Esophagus squamous epithelium (tissue), 5 donors: Measurements from ENCODE around the gene IL1R2. TPM values are rescaled to one million over a fixed set of nuclear protein-coding genes. Genes with fewer than 3 reads are reported as not detected.

Source experiments
- DNase-seq: peaks from one replicate; lab custom pipeline; 2025; lab: John Stamatoyannopoulos, UW
- H3K27ac ChIP-seq, 4 donors: fragments of 200-600 bp; sonication (generic); one replicate each; pipeline ENCODE4 v1.5.1; 2016 to 2019; ENCODE audit warnings: mild to moderate bottlenecking in 1 of 4
- H3K27me3 ChIP-seq, 4 donors: fragments of 200-600 bp; sonication (generic); 1 replicate in 3 of 4; 2 replicates in 1 of 4; pipeline versions ENCODE4 v1.5.1 to v1.6.0; 2017 to 2021; ENCODE audit warnings: antibody characterized with exemption in 1 of 4
- H3K36me3 ChIP-seq, 3 donors: fragments of 200-600 bp; sonication (generic); one replicate each; pipeline ENCODE4 v1.5.1; 2016 to 2019
- H3K4me1 ChIP-seq, 3 donors: fragments of 200-600 bp; sonication (generic); one replicate each; pipeline ENCODE4 v1.5.1; 2017 to 2019
- H3K4me3 ChIP-seq, 4 donors: fragments of 200-600 bp; sonication (generic); 1 replicate in 3 of 4; 2 replicates in 1 of 4; pipeline ENCODE4 v1.5.1; 2016 to 2019; ENCODE audit warnings: mild to moderate bottlenecking in 2 of 4, moderate library complexity in 1 of 4
- H3K9me3 ChIP-seq, 3 donors: fragments of 200-600 bp; sonication (generic); one replicate each; pipeline ENCODE4 v1.5.1; 2016 to 2019
- POLR2A ChIP-seq, 4 donors: fragments of 450-650 bp; IDR thresholded peaks; one replicate each; pipeline ENCODE4 v1.6.1; 2017; ENCODE audit warnings: antibody characterized with exemption in 4 of 4, mild to moderate bottlenecking in 4 of 4, moderate library complexity in 3 of 4
- whole genome bisulfite sequencing, 2 donors: methylation state at CpG; one replicate each; pipeline ENCODE4 v1.1.5; 2018; 5-methylcytosine and 5-hydroxymethylcytosine counted together
- intact Hi-C: fragments of 100-400 bp; cut with DNase I; formaldehyde crosslinking; loops from one replicate; pipeline ENCODE4 v1.15.0; 2022
- total RNA-seq, 4 donors: library from RNA; depleted of rRNA; stranded (reverse); fragments of >200 nt; gene quantifications; one replicate each; pipeline ENCODE4 v1.1.0, GENCODE V29; 2016
- TF ChIP-seq, protein P1 (sequence below), 6 experiments: fragments of 450-650 bp in 4 of 6; fragments of 200-600 bp in 2 of 6; sonication (generic) in 2 of 6; IDR thresholded peaks; one replicate each; pipeline ENCODE4 v1.5.1; 2016 to 2019; ENCODE audit warnings: antibody characterized with exemption in 6 of 6, mild to moderate bottlenecking in 4 of 6, moderate library complexity in 4 of 6
- donor health status: DM: yes; HTN: yes; CAD: no.

The IL1R2 gene
- total RNA-seq, 4 donors from 2014 or later: 24.1 to 182 (median 78.0) TPM

- peaks cover 6 to 26% (median 11%) of the 10 kb centered on the region in 3 donors for H3K4me1 ChIP-seq
- H3K27ac ChIP-seq: no peak overlapping the region
- no peak overlapping the region for H3K4me3 ChIP-seq
- no peak for DNase-seq
- intact Hi-C loops: no loop called here
- WGBS, 2 donors: 91 to 94% methylated on average over 4 to 10 of the region's 10 CpGs
- H3K36me3 ChIP-seq: peaks cover 0 to 8% (median 0%) of the 10 kb centered on the region in 3 donors
- no peaks in the 10 kb centered on the region for H3K9me3 ChIP-seq
- H3K27me3 ChIP-seq: no peaks in the 10 kb centered on the region
- TF ChIP-seq, protein P1, sequence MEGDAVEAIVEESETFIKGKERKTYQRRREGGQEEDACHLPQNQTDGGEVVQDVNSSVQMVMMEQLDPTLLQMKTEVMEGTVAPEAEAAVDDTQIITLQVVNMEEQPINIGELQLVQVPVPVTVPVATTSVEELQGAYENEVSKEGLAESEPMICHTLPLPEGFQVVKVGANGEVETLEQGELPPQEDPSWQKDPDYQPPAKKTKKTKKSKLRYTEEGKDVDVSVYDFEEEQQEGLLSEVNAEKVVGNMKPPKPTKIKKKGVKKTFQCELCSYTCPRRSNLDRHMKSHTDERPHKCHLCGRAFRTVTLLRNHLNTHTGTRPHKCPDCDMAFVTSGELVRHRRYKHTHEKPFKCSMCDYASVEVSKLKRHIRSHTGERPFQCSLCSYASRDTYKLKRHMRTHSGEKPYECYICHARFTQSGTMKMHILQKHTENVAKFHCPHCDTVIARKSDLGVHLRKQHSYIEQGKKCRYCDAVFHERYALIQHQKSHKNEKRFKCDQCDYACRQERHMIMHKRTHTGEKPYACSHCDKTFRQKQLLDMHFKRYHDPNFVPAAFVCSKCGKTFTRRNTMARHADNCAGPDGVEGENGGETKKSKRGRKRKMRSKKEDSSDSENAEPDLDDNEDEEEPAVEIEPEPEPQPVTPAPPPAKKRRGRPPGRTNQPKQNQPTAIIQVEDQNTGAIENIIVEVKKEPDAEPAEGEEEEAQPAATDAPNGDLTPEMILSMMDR (IDR thresholded peaks at IDR 0.05): no peak
- TF ChIP-seq POLR2A (IDR thresholded peaks at IDR 0.05): no peak
Observed at GRCh38 chr2:102009557-102009956, 17.8 kb downstream of the IL1R2 start.

- no peak for DNase-seq
- 48 to 59% methylated on average over 6 of the region's 6 CpGs for WGBS, 2 donors
- H3K27ac ChIP-seq: peak overlapping the region in 2 of 4 donors; percentile 1 to 24
- TF ChIP-seq, protein P1 (IDR thresholded peaks at IDR 0.05): no peak
- no peak for TF ChIP-seq POLR2A (IDR thresholded peaks at IDR 0.05)
- no peaks in the 10 kb centered on the region for H3K9me3 ChIP-seq
- H3K4me1 ChIP-seq: peaks cover 4 to 12% (median 5%) of the 10 kb centered on the region in 3 donors
- peaks cover 0 to 8% (median 0%) of the 10 kb centered on the region in 3 donors for H3K36me3 ChIP-seq
- no peaks in the 10 kb centered on the region for H3K27me3 ChIP-seq
- no peak overlapping the region for H3K4me3 ChIP-seq
- intact Hi-C loops: loop anchor here (10.0 kb wide), 1 partner anchor 126 kb away; no protein-coding TSS in a partner anchor
Observed at GRCh38 chr2:102010902-102011301, 19.1 kb downstream of the IL1R2 start.

- intact Hi-C loops: loop anchor here (10.0 kb wide), 1 partner anchor 127 kb away; no protein-coding TSS in a partner anchor
- no peaks in the 10 kb centered on the region for H3K27me3 ChIP-seq
Observed at GRCh38 chr2:102012061-102012614, 20.4 kb downstream of the IL1R2 start.

GRCh38 chr2:102013206-102014040 is 21.7 kb downstream of the IL1R2 start:
- H3K27ac ChIP-seq: no peak overlapping the region
- 71 to 79% methylated on average over 5 of the region's 5 CpGs for WGBS, 2 donors
- no peaks in the 10 kb centered on the region for H3K9me3 ChIP-seq
- TF ChIP-seq, protein P1 (IDR thresholded peaks at IDR 0.05): no peak
- no peak for TF ChIP-seq POLR2A (IDR thresholded peaks at IDR 0.05)
- H3K4me1 ChIP-seq: peaks cover 0 to 12% (median 0%) of the 10 kb centered on the region in 3 donors
- no peaks in the 10 kb centered on the region for H3K27me3 ChIP-seq
- DNase-seq: no peak
- intact Hi-C loops: loop anchor here (10.0 kb wide), 1 partner anchor 129 kb away; no protein-coding TSS in a partner anchor
- H3K36me3 ChIP-seq: peaks cover 0 to 8% (median 0%) of the 10 kb centered on the region in 3 donors
- no peak overlapping the region for H3K4me3 ChIP-seq

More at GRCh38 chr2:102012061-102012614, 20.4 kb downstream of the IL1R2 start:
- no peak for DNase-seq
- peaks cover 0 to 11% (median 0%) of the 10 kb centered on the region in 3 donors for H3K4me1 ChIP-seq
- H3K9me3 ChIP-seq: no peaks in the 10 kb centered on the region
- H3K4me3 ChIP-seq: no peak overlapping the region
- peaks cover 0 to 8% (median 0%) of the 10 kb centered on the region in 3 donors for H3K36me3 ChIP-seq
- TF ChIP-seq, protein P1 (IDR thresholded peaks at IDR 0.05): no peak
- H3K27ac ChIP-seq: peak overlapping the region in 1 of 4 donors; percentile 8
- WGBS, 2 donors: 70 to 90% methylated on average over 4 of the region's 4 CpGs

GRCh38 chr2:102014041-102014345 is 22.2 kb downstream of the IL1R2 start:
- no peak for DNase-seq
- WGBS, 2 donors: 50 to 61% methylated on average over 1 of the region's 1 CpG
- Histone ChIP-seq H3K9me3 (no peaks in the 10 kb centered on the region), H3K27me3 (no peaks in the 10 kb centered on the region), H3K4me3 (no peak overlapping the region), H3K36me3 (peaks cover 0 to 8% (median 0%) of the 10 kb centered on the region in 3 donors), H3K4me1 (peaks cover 0 to 12% (median 0%) of the 10 kb centered on the region in 3 donors), H3K27ac (no peak overlapping the region)
- intact Hi-C loops: loop anchor here (10.0 kb wide), 1 partner anchor 129 kb away; no protein-coding TSS in a partner anchor
- TF ChIP-seq, protein P1 (IDR thresholded peaks at IDR 0.05): no peak
- no peak for TF ChIP-seq POLR2A (IDR thresholded peaks at IDR 0.05)
